Measurements from ENCODE around the gene DISP2. TPM values are rescaled to one million over a fixed set of nuclear protein-coding genes. Genes with fewer than 3 reads are reported as not detected.
A peak's percentile ranks its signal among the peaks of the same experiment; 100 is the strongest.

The DISP2 gene
- total RNA-seq, 6 experiments from 2014 or later: 0.06 to 0.71 (median 0.16) TPM

- Histone ChIP-seq H3K36me3 (no peaks in the 10 kb centered on the region), H3K9me3 (no peaks in the 10 kb centered on the region), H3K4me1 (peaks cover 0 to 25% (median 9%) of the 10 kb centered on the region in 4 donors), H3K4me3 (peak overlapping the region in 1 of 3 donors; percentile 32), H3K27ac (peak overlapping the region; percentile 51 to 79 (median 71)), H3K27me3 (no peaks in the 10 kb centered on the region)
- ATAC-seq (no peak), DNase-seq (no peak)
- WGBS (ENCODE audit: insufficient coverage, low coverage, low lambda C conversion rate, missing lambda C conversion rate): no CpG with 5 or more reads among the region's 7 CpGs
- intact Hi-C loops (cut with DNase I): no loop called here
- TF ChIP-seq CTCF (IDR thresholded peaks at IDR 0.05): no peak
These were observed 18.4 kb upstream of the DISP2 start for GRCh38 chr15:40339621-40339945.

GRCh38 chr15:40340038-40340739 lies 17.8 kb upstream of the DISP2 start:
- H3K4me1 ChIP-seq: peaks cover 0 to 21% (median 9%) of the 10 kb centered on the region in 4 donors
- DNase-seq (peak in 2 of 3 donors; percentile 60 to 75), ATAC-seq (peak; percentile 29 to 54 (median 48))
- no peak for TF ChIP-seq CTCF (IDR thresholded peaks at IDR 0.05)
- H3K27ac ChIP-seq: peak overlapping the region; percentile 51 to 79 (median 71)
- H3K27me3 ChIP-seq: no peaks in the 10 kb centered on the region
- intact Hi-C loops (cut with DNase I): loop anchor here in 1 of 2 donors (10.0 kb wide), 1 partner anchor 85 kb away; no protein-coding TSS in a partner anchor
- H3K4me3 ChIP-seq: peak overlapping the region; percentile 20 to 32 (median 21)
- 0% methylated on average over 1 of the region's 14 CpGs for WGBS (ENCODE audit: insufficient coverage, low coverage, low lambda C conversion rate, missing lambda C conversion rate)
- H3K36me3 ChIP-seq: no peaks in the 10 kb centered on the region
- H3K9me3 ChIP-seq: no peaks in the 10 kb centered on the region

- Histone ChIP-seq H3K4me1 (peaks cover 0 to 21% (median 9%) of the 10 kb centered on the region in 4 donors), H3K27ac (peak within 1 kb of the TSS; percentile 51 to 79 (median 71)), H3K4me3 (peak within 1 kb of the TSS; percentile 20 to 32 (median 21)), H3K36me3 (no peaks in the 10 kb centered on the region), H3K9me3 (no peaks in the 10 kb centered on the region), H3K27me3 (no peaks in the 10 kb centered on the region)
- intact Hi-C loops (cut with DNase I): loop anchor here in 1 of 2 donors (10.0 kb wide), 1 partner anchor 84 kb away; no protein-coding TSS in a partner anchor
- 16% methylated on average over 5 of the region's 17 CpGs for WGBS (ENCODE audit: insufficient coverage, low coverage, low lambda C conversion rate, missing lambda C conversion rate)
- ATAC-seq (peak; percentile 85 to 90 (median 88)), DNase-seq (peak; percentile 90 to 96 (median 94))
- TF ChIP-seq CTCF (IDR thresholded peaks at IDR 0.05) (no peak), POLR2A (IDR thresholded peaks at IDR 0.05) (peak; percentile 81)
These were observed 17.1 kb upstream of the DISP2 start, which contains the start of gene CCDC9B for GRCh38 chr15:40340740-40341400. TSS of gene CCDC9B (minus strand) at chr15:40340939. CDS start at chr15:40340819, 120 bp downstream.

GRCh38 chr15:40342416-40343320 lies 15.4 kb upstream of the DISP2 start:
- TF ChIP-seq POLR2A (IDR thresholded peaks at IDR 0.05): no peak
- no peak for DNase-seq
- H3K4me3 ChIP-seq: no peak overlapping the region
- no peaks in the 10 kb centered on the region for H3K27me3 ChIP-seq
- peaks cover 0 to 21% (median 9%) of the 10 kb centered on the region in 4 donors for H3K4me1 ChIP-seq
- peak overlapping the region in 1 of 3 donors; percentile 22 for H3K27ac ChIP-seq
- no peaks in the 10 kb centered on the region for H3K36me3 ChIP-seq
- WGBS (ENCODE audit: insufficient coverage, low coverage, low lambda C conversion rate, missing lambda C conversion rate): 38% methylated on average over 3 of the region's 7 CpGs
- intact Hi-C loops (cut with DNase I): loop anchor here in 1 of 2 donors (10.0 kb wide), 1 partner anchor 82 kb away; no protein-coding TSS in a partner anchor
- ATAC-seq: no peak
- H3K9me3 ChIP-seq: no peaks in the 10 kb centered on the region
